IMR-90 (cell line): ENCODE measurements around the gene NTRK2. TPM values are rescaled to one million over a fixed set of nuclear protein-coding genes. Genes with fewer than 3 reads are reported as not detected.

ENCODE experiments used
- ATAC-seq: fragments of 200-7000 bp; cut with Tn5 transposase; 2 replicates; pipeline ENCODE4 v1.9.1; 2020; ENCODE audit warnings: low read depth, mild to moderate bottlenecking, moderate library complexity
- BruUV-seq: library from RNA; stranded (reverse); fragments of 400-500 nt; replicated peaks from 2 replicates; lab custom pipeline; 2021; lab: Mats Ljungman, UMichigan
- CTCF ChIA-PET: fragments of 300-600 bp; formaldehyde crosslinking; extraction: SDS; loops from one replicate; lab custom pipeline; 2021; ENCODE audit warnings: antibody characterized with exemption; lab: Yijun Ruan, JAX
- POLR2A ChIA-PET: fragments of 300-600 bp; sonication (Branson Sonifier 250); formaldehyde crosslinking; loops from one replicate; lab custom pipeline; 2022; ENCODE audit warnings: antibody characterized with exemption; ENCODE audit not compliant: unreplicated experiment; lab: Charles Lee
- DNase-seq: peaks from one replicate; pipeline ENCODE4 v3.0.0; 2013
- H2AFZ ChIP-seq: replicated peaks from 2 replicates; pipeline ENCODE3; 2013; ENCODE audit warnings: low read length, mild to moderate bottlenecking; ENCODE audit not compliant: poor library complexity
- H2AK5ac ChIP-seq: 2 replicates; pipeline ENCODE4 v1.6.1; 2013; ENCODE audit warnings: low read depth, low read length, inconsistent platforms
- H2AK9ac ChIP-seq: replicated peaks from 2 replicates; pipeline ENCODE3; 2013; ENCODE audit warnings: mild to moderate bottlenecking, low read depth, low read length, moderate library complexity; ENCODE audit not compliant: poor library complexity
- H2BK120ac ChIP-seq: 2 replicates; pipeline ENCODE4 v1.6.1; 2013; ENCODE audit warnings: low read depth, low read length, inconsistent platforms
- H2BK15ac ChIP-seq: 3 replicates; pipeline ENCODE4 v1.6.1; 2013; ENCODE audit warnings: low read depth, low read length, inconsistent platforms
- H2BK20ac ChIP-seq: 2 replicates; pipeline ENCODE4 v1.6.1; 2013; ENCODE audit warnings: low read depth, mild to moderate bottlenecking, inconsistent platforms, low read length, moderate library complexity
- H2BK5ac ChIP-seq: 2 replicates; pipeline ENCODE4 v1.6.1; 2013; ENCODE audit warnings: mild to moderate bottlenecking, low read depth, low read length, inconsistent platforms; ENCODE audit not compliant: poor library complexity, severe bottlenecking
- H3K14ac ChIP-seq: replicated peaks from 2 replicates; pipeline ENCODE4 v1.6.1; 2013; ENCODE audit warnings: low read depth, low read length, inconsistent platforms
- H3K18ac ChIP-seq: 2 replicates; pipeline ENCODE4 v1.6.1; 2013; ENCODE audit warnings: low read depth, low read length, control low read depth
- H3K23ac ChIP-seq: 2 replicates; pipeline ENCODE4 v1.6.1; 2013; ENCODE audit warnings: low read depth, low read length, inconsistent platforms
- H3K27ac ChIP-seq: 2 replicates; pipeline ENCODE4 v1.5.1; 2013; ENCODE audit warnings: mild to moderate bottlenecking, control low read depth, low read length; ENCODE audit not compliant: insufficient read depth
- H3K27me3 ChIP-seq: 2 replicates; pipeline ENCODE4 v1.6.1; 2013; ENCODE audit warnings: low read length; ENCODE audit not compliant: control insufficient read depth, insufficient read depth
- H3K36me3 ChIP-seq: 2 replicates; pipeline ENCODE4 v1.6.1; 2013; ENCODE audit warnings: low read length, mixed read lengths; ENCODE audit not compliant: control insufficient read depth, insufficient read depth
- H3K4ac ChIP-seq: 2 replicates; pipeline ENCODE4 v1.6.1; 2013; ENCODE audit warnings: low read depth, low read length, inconsistent platforms
- H3K4me1 ChIP-seq: 2 replicates; pipeline ENCODE4 v1.6.1; 2013; ENCODE audit warnings: low read length, mixed read lengths; ENCODE audit not compliant: control insufficient read depth, insufficient read depth
- H3K4me2 ChIP-seq: 2 replicates; pipeline ENCODE4 v1.6.1; 2013; ENCODE audit warnings: low read depth, mild to moderate bottlenecking, control low read depth, low read length, moderate library complexity
- H3K4me3 ChIP-seq: 2 replicates; pipeline ENCODE4 v1.5.1; 2013; ENCODE audit warnings: low read depth, mild to moderate bottlenecking, control low read depth, low read length, moderate library complexity; ENCODE audit not compliant: insufficient read depth
- H3K56ac ChIP-seq: 2 replicates; pipeline ENCODE4 v1.6.1; 2013; ENCODE audit warnings: low read length, inconsistent platforms; ENCODE audit not compliant: insufficient read depth; ENCODE audit errors: extremely low read depth
- H3K79me1 ChIP-seq, 2 experiments: 2 replicates each; pipeline ENCODE4 v1.6.1; 2013; ENCODE audit warnings: low read length in 2 of 2, inconsistent platforms in 1 of 2, low read depth in 1 of 2
- H3K9ac ChIP-seq: 2 replicates; pipeline ENCODE4 v1.6.1; 2013; ENCODE audit warnings: low read depth, low read length, control low read depth
- H3K9me1 ChIP-seq: 2 replicates; pipeline ENCODE4 v1.6.1; 2013; ENCODE audit warnings: low read length, inconsistent platforms; ENCODE audit not compliant: insufficient read depth
- H3K9me3 ChIP-seq: 2 replicates; pipeline ENCODE4 v1.6.1; 2013; ENCODE audit warnings: low read length; ENCODE audit not compliant: control insufficient read depth, insufficient read depth
- H4K20me1 ChIP-seq: 2 replicates; pipeline ENCODE4 v1.6.1; 2013; ENCODE audit warnings: low read length, inconsistent platforms; ENCODE audit not compliant: insufficient read depth
- H4K5ac ChIP-seq: 2 replicates; pipeline ENCODE4 v1.6.1; 2013; ENCODE audit warnings: mild to moderate bottlenecking, low read depth, low read length, control low read depth
- H4K8ac ChIP-seq, 2 experiments: 2 replicates each; pipeline ENCODE4 v1.6.1; 2013; ENCODE audit warnings: low read depth in 2 of 2, low read length in 2 of 2, control low read depth in 1 of 2, inconsistent platforms in 1 of 2
- H4K91ac ChIP-seq: 2 replicates; pipeline ENCODE4 v1.6.1; 2013; ENCODE audit warnings: low read depth, low read length, inconsistent platforms; ENCODE audit not compliant: insufficient read depth
- CEBPB ChIP-seq: IDR thresholded peaks from 2 replicates; pipeline ENCODE4 v1.6.1; 2012; ENCODE audit warnings: low read depth, low read length, improper control_type of control experiment
- CHD1 ChIP-seq: IDR thresholded peaks from 2 replicates; pipeline ENCODE4 v1.6.1; 2012; ENCODE audit warnings: low read depth, low read length, improper control_type of control experiment
- FOS ChIP-seq: fragments of 150-350 bp; IDR thresholded peaks from 2 replicates; pipeline ENCODE4 v1.6.1; 2016; ENCODE audit warnings: low read depth, low read length
- MAFK ChIP-seq: IDR thresholded peaks from 2 replicates; pipeline ENCODE4 v1.6.1; 2012; ENCODE audit warnings: low read depth, low read length, improper control_type of control experiment
- MAZ ChIP-seq: IDR thresholded peaks from 2 replicates; pipeline ENCODE4 v1.6.1; 2012; ENCODE audit warnings: low read depth, mild to moderate bottlenecking, low read length, improper control_type of control experiment, moderate library complexity, borderline replicate concordance
- MXI1 ChIP-seq: IDR thresholded peaks from 2 replicates; pipeline ENCODE4 v1.6.1; 2012; ENCODE audit warnings: low read depth, mild to moderate bottlenecking, low read length, moderate library complexity, borderline replicate concordance
- NFE2L2 ChIP-seq: fragments of 150-350 bp; IDR thresholded peaks from 2 replicates; pipeline ENCODE4 v1.6.1; 2016; ENCODE audit warnings: low read depth, mild to moderate bottlenecking, low read length
- POLR2A ChIP-seq: IDR thresholded peaks from 2 replicates; pipeline ENCODE4 v1.6.1; 2012; ENCODE audit warnings: mild to moderate bottlenecking, low read depth, low read length
- RAD21 ChIP-seq: IDR thresholded peaks from 2 replicates; pipeline ENCODE4 v1.6.1; 2012; ENCODE audit warnings: low read length, improper control_type of control experiment
- RCOR1 ChIP-seq: IDR thresholded peaks from 2 replicates; pipeline ENCODE4 v1.6.1; 2012; ENCODE audit warnings: mild to moderate bottlenecking, low read length, improper control_type of control experiment; ENCODE audit not compliant: insufficient replicate concordance
- RFX5 ChIP-seq: IDR thresholded peaks from 2 replicates; pipeline ENCODE4 v1.8.0; 2012; ENCODE audit warnings: low read depth, mild to moderate bottlenecking, low read length, moderate library complexity
- SMC3 ChIP-seq: fragments of 150-350 bp; IDR thresholded peaks from 2 replicates; pipeline ENCODE4 v1.6.1; 2016; ENCODE audit warnings: low read depth, mild to moderate bottlenecking, antibody characterized with exemption, low read length, moderate library complexity
- WGBS, 2 experiments: methylation state at CpG; one replicate each; pipeline versions ENCODE4 v1.1.5 to v1.1.7; 2013; ENCODE audit warnings: missing lambda C conversion rate in 2 of 2; ENCODE audit not compliant: insufficient read length in 1 of 2; ENCODE audit errors: extremely low coverage in 2 of 2; 5-methylcytosine and 5-hydroxymethylcytosine counted together
- dilution Hi-C: fragments of 300-500 bp; cut with HindIII; formaldehyde crosslinking; loops from one replicate; pipeline ENCODE4 v1.14.3; 2018; ENCODE audit warnings: low sequenced_read_pairs; ENCODE audit not compliant: unreplicated experiment
- in situ Hi-C: fragments of 300-500 bp; cut with MboI; formaldehyde crosslinking; loops from 3 replicates; pipeline ENCODE4 v1.14.3; 2019; ENCODE audit warnings: low sequenced_read_pairs, inconsistent platforms, mixed read lengths
- intact Hi-C: fragments of 100-400 bp; cut with micrococcal nuclease; formaldehyde crosslinking; loops from 2 replicates; pipeline ENCODE4 v1.10.0; 2022
- polyA plus RNA-seq, 3 experiments: library from polyadenylated mRNA; depleted of rRNA; stranded (reverse); fragments of >200 nt; gene quantifications; 2 replicates each; pipeline ENCODE4 v1.2.3, GENCODE V29; 2012; ENCODE audit warnings: low replicate concordance in 1 of 3
- total RNA-seq: library from RNA; depleted of rRNA; stranded (reverse); fragments of >200 nt; gene quantifications from 2 replicates; pipeline ENCODE4 v1.2.3, GENCODE V29; 2012
- TF ChIP-seq, protein P1 (sequence below): fragments of 150-350 bp; IDR thresholded peaks from 2 replicates; pipeline ENCODE4 v1.6.1; 2017; ENCODE audit warnings: mild to moderate bottlenecking, antibody characterized with exemption, low read length, low read depth
- TF ChIP-seq, protein P2 (sequence below): conservative IDR thresholded peaks from 2 replicates; pipeline ENCODE4 v1.5.1; 2012; ENCODE audit warnings: mild to moderate bottlenecking, low read depth, low read length, improper control_type of control experiment

NTRK2 gene
- total and polyA plus RNA-seq, 2 of the 4 experiments (the other 2 are of a cell fraction) = under 0.01 to 0.02 TPM

DNA sequence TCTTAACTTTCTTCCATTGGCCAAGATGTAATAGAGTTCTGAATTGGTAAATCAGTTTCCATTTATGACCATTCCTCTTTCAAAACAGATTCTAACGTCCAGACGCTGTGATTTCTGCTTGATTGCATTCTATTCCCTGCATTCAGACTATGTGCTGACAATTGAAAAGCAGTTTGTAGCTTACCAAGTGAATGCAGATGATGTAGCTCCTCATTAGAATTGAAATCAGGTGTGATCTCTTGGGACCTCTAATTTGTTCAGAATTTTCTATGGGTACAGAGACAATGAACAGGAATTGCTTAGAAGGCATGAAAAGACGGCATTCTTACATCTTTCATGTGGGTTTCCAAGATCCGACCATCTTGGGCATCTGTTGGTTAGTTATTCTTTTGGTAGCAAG, 191.9 kb downstream of the NTRK2 start:
- no peaks in the 10 kb centered on the region for H4K20me1 ChIP-seq
- H3K36me3 ChIP-seq = no peaks in the 10 kb centered on the region
- no peak overlapping the region for H2BK5ac ChIP-seq
- no peak overlapping the region for H3K23ac ChIP-seq
- H2BK15ac ChIP-seq = no peak overlapping the region
- TF ChIP-seq FOS = no peak
- TF ChIP-seq RAD21 = no peak
- TF ChIP-seq, protein P1, sequence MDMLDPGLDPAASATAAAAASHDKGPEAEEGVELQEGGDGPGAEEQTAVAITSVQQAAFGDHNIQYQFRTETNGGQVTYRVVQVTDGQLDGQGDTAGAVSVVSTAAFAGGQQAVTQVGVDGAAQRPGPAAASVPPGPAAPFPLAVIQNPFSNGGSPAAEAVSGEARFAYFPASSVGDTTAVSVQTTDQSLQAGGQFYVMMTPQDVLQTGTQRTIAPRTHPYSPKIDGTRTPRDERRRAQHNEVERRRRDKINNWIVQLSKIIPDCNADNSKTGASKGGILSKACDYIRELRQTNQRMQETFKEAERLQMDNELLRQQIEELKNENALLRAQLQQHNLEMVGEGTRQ = no peak
- TF ChIP-seq RCOR1 = no peak
- TF ChIP-seq CHD1 = no peak
- no peak for TF ChIP-seq RFX5
- TF ChIP-seq SMC3 = no peak
- no peak for TF ChIP-seq MXI1
- TF ChIP-seq CEBPB = no peak
- no peak for TF ChIP-seq MAZ
- TF ChIP-seq, protein P2, sequence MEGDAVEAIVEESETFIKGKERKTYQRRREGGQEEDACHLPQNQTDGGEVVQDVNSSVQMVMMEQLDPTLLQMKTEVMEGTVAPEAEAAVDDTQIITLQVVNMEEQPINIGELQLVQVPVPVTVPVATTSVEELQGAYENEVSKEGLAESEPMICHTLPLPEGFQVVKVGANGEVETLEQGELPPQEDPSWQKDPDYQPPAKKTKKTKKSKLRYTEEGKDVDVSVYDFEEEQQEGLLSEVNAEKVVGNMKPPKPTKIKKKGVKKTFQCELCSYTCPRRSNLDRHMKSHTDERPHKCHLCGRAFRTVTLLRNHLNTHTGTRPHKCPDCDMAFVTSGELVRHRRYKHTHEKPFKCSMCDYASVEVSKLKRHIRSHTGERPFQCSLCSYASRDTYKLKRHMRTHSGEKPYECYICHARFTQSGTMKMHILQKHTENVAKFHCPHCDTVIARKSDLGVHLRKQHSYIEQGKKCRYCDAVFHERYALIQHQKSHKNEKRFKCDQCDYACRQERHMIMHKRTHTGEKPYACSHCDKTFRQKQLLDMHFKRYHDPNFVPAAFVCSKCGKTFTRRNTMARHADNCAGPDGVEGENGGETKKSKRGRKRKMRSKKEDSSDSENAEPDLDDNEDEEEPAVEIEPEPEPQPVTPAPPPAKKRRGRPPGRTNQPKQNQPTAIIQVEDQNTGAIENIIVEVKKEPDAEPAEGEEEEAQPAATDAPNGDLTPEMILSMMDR = no peak
- no peak for TF ChIP-seq POLR2A
- no peak for TF ChIP-seq MAFK
- TF ChIP-seq NFE2L2 = no peak
- BruUV-seq = no TSS peak
- H3K56ac ChIP-seq = no peak overlapping the region
- H3K18ac ChIP-seq = no peak overlapping the region
- ChIA-PET POLR2A (no interaction called here), CTCF (no interaction called here)
- H3K9me1 ChIP-seq = no peaks in the 10 kb centered on the region
- intact Hi-C loops (no loop called here), in situ Hi-C loops (no loop called here), dilution Hi-C loops (no loop called here)
- H3K4me3 ChIP-seq = no peak overlapping the region
- no peak overlapping the region for H4K91ac ChIP-seq
- no peak overlapping the region for H2BK120ac ChIP-seq
- H3K4me1 ChIP-seq = no peaks in the 10 kb centered on the region
- no peak overlapping the region for H4K5ac ChIP-seq
- no peak overlapping the region for H2BK20ac ChIP-seq
- H3K9me3 ChIP-seq = peaks cover 12% of the 10 kb centered on the region; the same call in 1 of the 2 replicates
- no peaks in the 10 kb centered on the region for H3K27me3 ChIP-seq
- no peak overlapping the region for H3K4ac ChIP-seq
- no peak overlapping the region for H2AK9ac ChIP-seq
- no peaks in the 10 kb centered on the region for H3K79me1 ChIP-seq
- no peak overlapping the region for H3K14ac ChIP-seq
- no peak overlapping the region for H4K8ac ChIP-seq
- no peak overlapping the region for H3K4me2 ChIP-seq
- no peak overlapping the region for H3K27ac ChIP-seq
- no peak overlapping the region for H3K9ac ChIP-seq
- DNase-seq = no peak
- no peak for ATAC-seq
- 80% methylated on average over 1 of the region's 4 CpGs; no CpG with 5 or more reads in 1 of the 2 experiments for WGBS, 2 experiments
- no peak overlapping the region for H2AK5ac ChIP-seq
- H2AFZ ChIP-seq = no peak overlapping the region
